ENCODE measurements around the gene PRKCH. TPM values are rescaled to one million over a fixed set of nuclear protein-coding genes. Genes with fewer than 3 reads are reported as not detected.

The PRKCH gene
- total and polyA plus RNA-seq, 10 of the 15 experiments (the other 5 are each of a cell fraction or from before 2014, with no cell fraction given), result 10.7 to 140 (median 33.2) TPM

GRCh38 chr14:61280526-61281185 lies 40.7 kb upstream of the PRKCH start:
- H3K9me3 ChIP-seq (replicated peaks; ENCODE audit: control insufficient read depth, insufficient read depth, low read length), result no peaks in the 10 kb centered on the region; the same call in 2 of the 3 replicates
- POLR2A ChIA-PET, result no interaction called here
- no peak for FAIRE-seq
- in situ Hi-C loops (cut with MboI) (no loop called here), intact Hi-C loops (cut with micrococcal nuclease; ENCODE audit: unreplicated experiment) (loop anchor here (10.0 kb wide), 1 partner anchor 844 kb away; no protein-coding TSS in a partner anchor)
- no peaks in the 10 kb centered on the region for H4K20me1 ChIP-seq (ENCODE audit: control insufficient read depth, insufficient read depth)
- no peak overlapping the region for H3K27ac ChIP-seq (ENCODE audit: control insufficient read depth, insufficient read depth)
- CTCF ChIA-PET, result interaction anchor here (2.9 to 5.9 kb wide), 2 partner anchors 11 to 656 kb away, joined by 7 to 83 read pairs; no protein-coding TSS in a partner anchor
- WGBS (ENCODE audit: insufficient coverage, insufficient replicate concordance, low lambda C conversion rate, missing lambda C conversion rate), result 5% methylated on average over 53 of the region's 81 CpGs
- ATAC-seq, result peak; percentile 43
- peak overlapping the region; percentile 79 for H3K4me2 ChIP-seq (ENCODE audit: control insufficient read depth, insufficient read depth)
- peak overlapping the region; percentile 50; the same call in 1 of the 2 replicates for H3K4me3 ChIP-seq
- no peak for DNase-seq (ENCODE audit: low read depth, low spot score)
- peaks cover 2 to 20% of the 10 kb centered on the region in 2 experiments for H3K27me3 ChIP-seq (replicated peaks in 1 of 2; ENCODE audit: control insufficient read depth in 2 of 2, insufficient read depth in 2 of 2, low read length in 1 of 2)
- SMC1A ChIA-PET (ENCODE audit: uncharacterized antibody, unreplicated experiment), result no interaction called here
- no peaks in the 10 kb centered on the region for H3K4me1 ChIP-seq (ENCODE audit: control insufficient read depth, insufficient read depth, low read length)
- no peaks in the 10 kb centered on the region for H3K36me3 ChIP-seq (ENCODE audit: control insufficient read depth in 2 of 2, insufficient read depth in 2 of 2, low read length in 1 of 2)
- no TSS peak for BruUV-seq (replicated peaks)
- no peaks in the 10 kb centered on the region for H3K79me2 ChIP-seq (ENCODE audit: control insufficient read depth, insufficient read depth, low read length)
- RAD21 ChIA-PET (ENCODE audit: unreplicated experiment), result no interaction called here
- H3K9ac ChIP-seq (ENCODE audit: control insufficient read depth, insufficient read depth, low read length), result no peak overlapping the region
- H2AFZ ChIP-seq (ENCODE audit: control insufficient read depth, low read depth, low read length), result peak overlapping the region; percentile 60; the same call in 1 of the 2 replicates
- no peak for TF ChIP-seq CREB1 (IDR thresholded peaks at IDR 0.05; ENCODE audit: low read depth)
- TF ChIP-seq USF2 (IDR thresholded peaks at IDR 0.05; ENCODE audit: borderline replicate concordance, low read depth, low read length), result no peak
- no peak for TF ChIP-seq PML (IDR thresholded peaks at IDR 0.05; ENCODE audit: low read length)
- TF ChIP-seq EP300 (IDR thresholded peaks at IDR 0.05; ENCODE audit: borderline replicate concordance in 1 of 2, control insufficient read depth in 1 of 2, low read depth in 2 of 2, low read length in 2 of 2), result no peak
- no peak for TF ChIP-seq E2F4 (IDR thresholded peaks at IDR 0.05; ENCODE audit: low read depth, low read length)
- no peak for TF ChIP-seq KDM1A (IDR thresholded peaks at IDR 0.05; ENCODE audit: borderline replicate concordance)
- no peak for TF ChIP-seq ZNF687 (IDR thresholded peaks at IDR 0.05)
- TF ChIP-seq IRF3 (IDR thresholded peaks at IDR 0.05), result no peak
- no peak for TF ChIP-seq DPF2 (IDR thresholded peaks at IDR 0.05)
- TF ChIP-seq NBN (IDR thresholded peaks at IDR 0.05), result no peak
- TF ChIP-seq SUPT20H (IDR thresholded peaks at IDR 0.05; ENCODE audit: borderline replicate concordance, control insufficient read depth, low read depth, low read length), result no peak
- TF ChIP-seq NFYB (IDR thresholded peaks at IDR 0.05; ENCODE audit: insufficient read depth, low read depth, low read length), result no peak
- TF ChIP-seq CBX5 (IDR thresholded peaks at IDR 0.05; ENCODE audit: low read depth), result no peak
- no peak for TF ChIP-seq HCFC1 (IDR thresholded peaks at IDR 0.05; ENCODE audit: low read length)
- TF ChIP-seq PKNOX1 (IDR thresholded peaks at IDR 0.05), result no peak
- TF ChIP-seq RBBP5 (conservative IDR thresholded peaks at IDR 0.05), result no peak

All from GM12878 (cell line).